ENCODE data around the gene TFF2.

TFF2 gene

GRCh38 chr21:42312626-42313104, 38.1 kb downstream of the TFF2 start:
- no peaks in the 10 kb centered on the region for H3F3A ChIP-seq (ENCODE audit: low read depth)
- H3K27me3 ChIP-seq (ENCODE audit: insufficient read depth, low read length, poor library complexity, severe bottlenecking), result no peaks in the 10 kb centered on the region
- TF ChIP-seq CTCF (conservative IDR thresholded peaks at IDR 0.05; ENCODE audit: low read length) (no peak), EZH2phosphoT487 (IDR thresholded peaks at IDR 0.05; ENCODE audit: borderline replicate concordance) (no peak)
- H3K9me3 ChIP-seq (ENCODE audit: insufficient read depth, low read depth, low read length), result no peaks in the 10 kb centered on the region
- no peak overlapping the region for H3K4me2 ChIP-seq (ENCODE audit: low read depth, low read length, poor library complexity, severe bottlenecking)
- H3K4me3 ChIP-seq (ENCODE audit: low read length, poor library complexity, severe bottlenecking), result no peak overlapping the region
- no peaks in the 10 kb centered on the region for H3K9me2 ChIP-seq (replicated peaks; ENCODE audit: low read depth, low read length)
- no peaks in the 10 kb centered on the region for H4K20me1 ChIP-seq (ENCODE audit: insufficient read depth, low read length, poor library complexity, severe bottlenecking)
- no peak overlapping the region for H2AFZ ChIP-seq (ENCODE audit: low read length)
- H3K79me2 ChIP-seq (ENCODE audit: insufficient read depth, low read length), result no peaks in the 10 kb centered on the region
- H3K9ac ChIP-seq (ENCODE audit: low read depth, low read length, poor library complexity, severe bottlenecking), result no peak overlapping the region
- H3K4me1 ChIP-seq (ENCODE audit: insufficient read depth, low read length, poor library complexity, severe bottlenecking), result peaks cover 55% of the 10 kb centered on the region
- H3K36me3 ChIP-seq (ENCODE audit: insufficient read depth, low read length), result no peaks in the 10 kb centered on the region

GRCh38 chr21:42311816-42312625, 38.8 kb downstream of the TFF2 start:
- Histone ChIP-seq H3K9me3 (ENCODE audit: insufficient read depth, low read depth, low read length) (no peaks in the 10 kb centered on the region), H3F3A (ENCODE audit: low read depth) (no peaks in the 10 kb centered on the region), H3K4me1 (ENCODE audit: insufficient read depth, low read length, poor library complexity, severe bottlenecking) (peaks cover 57% of the 10 kb centered on the region), H4K20me1 (ENCODE audit: insufficient read depth, low read length, poor library complexity, severe bottlenecking) (no peaks in the 10 kb centered on the region), H3K27me3 (ENCODE audit: insufficient read depth, low read length, poor library complexity, severe bottlenecking) (no peaks in the 10 kb centered on the region), H3K4me2 (ENCODE audit: low read depth, low read length, poor library complexity, severe bottlenecking) (no peak overlapping the region), H3K36me3 (ENCODE audit: insufficient read depth, low read length) (no peaks in the 10 kb centered on the region), H3K79me2 (ENCODE audit: insufficient read depth, low read length) (no peaks in the 10 kb centered on the region), H2AFZ (ENCODE audit: low read length) (no peak overlapping the region), H3K9me2 (replicated peaks; ENCODE audit: low read depth, low read length) (no peaks in the 10 kb centered on the region), H3K9ac (ENCODE audit: low read depth, low read length, poor library complexity, severe bottlenecking) (no peak overlapping the region), H3K4me3 (ENCODE audit: low read length, poor library complexity, severe bottlenecking) (no peak overlapping the region)
- TF ChIP-seq CTCF (conservative IDR thresholded peaks at IDR 0.05; ENCODE audit: low read length), result no peak
- TF ChIP-seq EZH2phosphoT487 (IDR thresholded peaks at IDR 0.05; ENCODE audit: borderline replicate concordance), result no peak

GRCh38 chr21:42311160-42311559, 39.6 kb downstream of the TFF2 start:
- H3K9me3 ChIP-seq (ENCODE audit: insufficient read depth, low read depth, low read length), result no peaks in the 10 kb centered on the region
- no peak overlapping the region for H3K4me2 ChIP-seq (ENCODE audit: low read depth, low read length, poor library complexity, severe bottlenecking)
- H4K20me1 ChIP-seq (ENCODE audit: insufficient read depth, low read length, poor library complexity, severe bottlenecking), result no peaks in the 10 kb centered on the region
- H3K79me2 ChIP-seq (ENCODE audit: insufficient read depth, low read length), result no peaks in the 10 kb centered on the region
- no peaks in the 10 kb centered on the region for H3K36me3 ChIP-seq (ENCODE audit: insufficient read depth, low read length)
- no peak for TF ChIP-seq EZH2phosphoT487 (IDR thresholded peaks at IDR 0.05; ENCODE audit: borderline replicate concordance)
- no peak for TF ChIP-seq CTCF (conservative IDR thresholded peaks at IDR 0.05; ENCODE audit: low read length)
- peaks cover 63% of the 10 kb centered on the region for H3K4me1 ChIP-seq (ENCODE audit: insufficient read depth, low read length, poor library complexity, severe bottlenecking)
- no peak overlapping the region for H3K4me3 ChIP-seq (ENCODE audit: low read length, poor library complexity, severe bottlenecking)
- no peaks in the 10 kb centered on the region for H3K9me2 ChIP-seq (replicated peaks; ENCODE audit: low read depth, low read length)
- H3K27me3 ChIP-seq (ENCODE audit: insufficient read depth, low read length, poor library complexity, severe bottlenecking), result no peaks in the 10 kb centered on the region
- H3F3A ChIP-seq (ENCODE audit: low read depth), result no peaks in the 10 kb centered on the region
- H3K9ac ChIP-seq (ENCODE audit: low read depth, low read length, poor library complexity, severe bottlenecking), result no peak overlapping the region
- H2AFZ ChIP-seq (ENCODE audit: low read length), result no peak overlapping the region

All from Loucy (cell line).